HTR-8/SVneo (cell line): Measurements from ENCODE around the gene MEX3D.

Source experiments
- DNase-seq: peaks from one replicate; pipeline ENCODE4 v3.0.0; 2011; ENCODE audit warnings: low spot score, mixed read lengths; ENCODE audit not compliant: insufficient read length
- FAIRE-seq: peaks from 2 replicates; lab custom pipeline; 2011; peaks lifted over from hg19 to GRCh38; lab: Jason Lieb, UNC

The MEX3D gene

GRCh38 chr19:1568320-1569019 lies at the start of gene MEX3D:
TSS of gene MEX3D (minus strand) at chr19:1568325. CDS start at chr19:1568058, 267 bp downstream.
- DNase-seq, result peak; percentile 86
- no peak for FAIRE-seq

DNA sequence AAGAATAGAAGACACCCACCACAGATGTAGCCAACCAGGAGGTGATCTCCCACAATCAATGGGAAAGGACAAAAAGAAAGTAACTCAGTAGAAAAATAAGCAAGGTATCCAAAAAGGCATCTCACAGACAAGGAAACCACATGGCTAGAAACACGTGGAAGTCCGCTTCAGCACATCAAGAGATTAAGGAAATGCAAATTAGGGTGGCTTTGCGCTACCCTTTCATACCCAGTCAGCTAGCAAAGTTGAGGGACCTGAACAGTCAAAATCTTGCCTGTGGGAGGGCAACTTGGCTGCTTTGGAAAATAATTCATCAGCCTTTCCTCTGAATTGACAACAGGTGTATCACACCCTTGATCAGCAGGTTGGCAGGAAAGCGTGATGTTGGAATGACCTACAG lies 48.8 kb upstream of the MEX3D start:
- DNase-seq, result no peak
- FAIRE-seq, result no peak

DNA sequence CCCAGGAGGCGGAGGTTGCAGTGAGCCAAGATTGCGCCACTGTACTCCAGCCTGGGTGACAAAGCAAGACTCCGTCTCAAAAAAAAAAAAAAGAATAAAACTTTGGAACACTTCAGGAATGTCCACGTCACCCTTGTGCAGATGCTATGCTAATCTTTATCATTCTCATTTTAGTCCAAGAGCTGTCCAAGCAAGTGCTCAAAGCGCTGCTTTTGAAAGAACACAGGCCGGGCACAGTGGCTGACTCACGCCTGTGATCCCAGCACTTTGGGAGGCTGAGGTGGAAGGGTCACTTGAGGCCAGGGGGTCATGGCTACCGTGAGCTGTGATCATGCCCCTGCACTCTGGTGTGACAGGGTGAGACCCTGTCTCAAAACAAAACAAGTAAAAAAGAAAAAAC lies 48.3 kb upstream of the MEX3D start:
- DNase-seq (no peak), FAIRE-seq (no peak)

- no peak for FAIRE-seq
- no peak for DNase-seq
Measured at GRCh38 chr19:1615156-1615765, 47.1 kb upstream of the MEX3D start.

- FAIRE-seq (no peak), DNase-seq (no peak)
Measured at GRCh38 chr19:1613808-1614570, 45.9 kb upstream of the MEX3D start.

GRCh38 chr19:1613146-1613545 lies 45.0 kb upstream of the MEX3D start:
- DNase-seq, result no peak
- FAIRE-seq, result no peak

GRCh38 chr19:1612114-1613086 lies 44.3 kb upstream of the MEX3D start:
- DNase-seq (no peak), FAIRE-seq (peak; percentile 74)

GRCh38 chr19:1611353-1611752 lies 43.2 kb upstream of the MEX3D start:
- FAIRE-seq (no peak), DNase-seq (no peak)

DNA sequence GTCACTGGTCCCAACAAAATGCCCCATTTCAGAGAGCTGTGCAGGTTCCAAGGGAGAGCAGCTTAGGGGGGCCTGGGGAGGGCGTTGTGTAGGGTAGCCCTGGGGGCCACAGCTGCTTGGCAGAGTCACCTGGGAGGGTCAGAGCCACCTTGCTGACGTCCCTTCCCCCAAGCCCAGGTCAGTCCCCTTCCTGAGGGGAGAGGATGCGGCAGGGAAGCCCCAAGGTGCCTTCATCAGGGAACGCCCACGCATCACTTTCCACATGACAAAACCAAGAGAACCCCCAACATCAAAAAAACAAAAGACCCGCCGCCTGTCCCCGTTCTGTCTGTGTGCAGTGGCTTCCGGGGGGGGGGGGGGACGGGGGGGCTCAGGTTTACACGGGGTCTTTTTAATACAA lies 42.5 kb upstream of the MEX3D start:
- no peak for FAIRE-seq

GRCh38 chr19:1609680-1610474 lies 41.8 kb upstream of the MEX3D start:
- no peak for FAIRE-seq
- DNase-seq, result no peak

More for the DNA sequence above, 42.5 kb upstream of the MEX3D start:
- no peak for DNase-seq

DNA sequence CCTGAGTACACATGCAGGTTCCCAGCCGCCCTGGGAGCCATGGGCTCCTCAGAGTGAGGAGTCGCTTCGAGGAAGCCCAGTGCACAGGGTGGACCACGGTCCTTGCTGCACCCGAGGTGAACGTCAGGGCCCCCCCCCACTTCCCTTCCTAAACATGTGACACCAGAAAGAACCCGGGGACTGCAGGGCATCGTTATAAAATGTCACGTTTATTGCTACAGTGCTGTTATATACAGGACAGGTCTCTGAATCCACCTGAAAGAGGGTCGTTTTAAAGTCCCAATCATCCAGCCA lies 40.9 kb upstream of the MEX3D start:
- DNase-seq, result no peak
- FAIRE-seq, result no peak

GRCh38 chr19:1608359-1609102 lies 40.4 kb upstream of the MEX3D start:
- DNase-seq, result no peak
- no peak for FAIRE-seq

- DNase-seq (no peak), FAIRE-seq (no peak)
Measured at GRCh38 chr19:1606138-1606651, 38.1 kb upstream of the MEX3D start.

GRCh38 chr19:1605236-1606137 lies 37.4 kb upstream of the MEX3D start, which contains the start of gene UQCR11:
TSS of gene UQCR11 (minus strand) at chr19:1605462. CDS start at chr19:1605409, 53 bp downstream.
- DNase-seq (peak; percentile 93), FAIRE-seq (peak; percentile 89)

DNA sequence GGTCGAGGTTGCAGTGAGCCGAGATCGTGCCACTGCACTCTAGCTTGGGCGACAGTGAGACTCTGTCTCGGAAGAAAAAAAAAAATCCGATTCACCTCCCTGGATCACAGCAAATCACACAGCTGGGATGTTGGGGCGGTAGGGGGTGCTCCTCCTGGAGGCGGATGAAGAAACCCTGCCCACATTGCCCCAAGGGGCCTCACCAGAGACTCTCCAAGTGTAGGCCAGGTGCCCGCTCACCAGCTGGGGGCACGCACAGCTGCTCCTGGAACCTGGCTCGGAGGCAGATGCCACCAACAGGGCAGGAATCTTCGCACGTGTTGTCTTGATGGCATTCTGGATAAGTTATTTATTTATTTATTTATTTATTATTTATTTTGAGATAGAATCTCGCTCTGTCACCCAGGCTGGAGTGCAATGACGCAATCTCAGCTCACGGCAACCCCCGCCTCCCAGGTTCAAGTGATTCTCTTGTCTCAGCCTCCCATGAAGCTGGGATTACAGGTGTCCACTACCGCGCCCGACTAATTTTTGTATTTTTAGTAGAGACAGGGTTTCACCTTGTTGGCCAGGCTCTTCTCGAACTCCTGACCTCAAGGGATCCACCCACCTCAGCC lies 34.1 kb upstream of the MEX3D start:
- DNase-seq, result no peak
- no peak for FAIRE-seq

DNA sequence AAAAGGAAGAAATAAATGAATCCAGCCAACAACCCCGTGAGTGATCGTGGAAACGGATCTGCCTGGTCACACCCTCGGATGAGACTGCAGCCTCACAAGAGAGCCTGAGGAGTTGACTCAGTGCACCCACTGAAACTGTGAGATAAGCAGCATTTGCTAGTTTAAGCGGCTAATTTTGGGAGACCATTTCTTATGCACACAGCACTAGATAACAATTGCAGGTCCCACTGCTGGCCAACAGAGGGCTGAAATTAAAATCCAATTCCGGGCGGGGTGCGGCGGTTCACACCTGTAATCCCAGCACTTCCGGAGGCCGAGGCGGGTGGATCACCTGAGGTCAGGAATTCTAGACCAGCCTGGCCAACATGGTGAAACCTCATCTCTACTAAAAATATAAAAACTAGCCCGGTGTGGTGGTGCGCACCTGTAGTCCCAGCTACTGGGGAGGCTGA lies 33.5 kb upstream of the MEX3D start:
- DNase-seq (no peak), FAIRE-seq (no peak)

DNA sequence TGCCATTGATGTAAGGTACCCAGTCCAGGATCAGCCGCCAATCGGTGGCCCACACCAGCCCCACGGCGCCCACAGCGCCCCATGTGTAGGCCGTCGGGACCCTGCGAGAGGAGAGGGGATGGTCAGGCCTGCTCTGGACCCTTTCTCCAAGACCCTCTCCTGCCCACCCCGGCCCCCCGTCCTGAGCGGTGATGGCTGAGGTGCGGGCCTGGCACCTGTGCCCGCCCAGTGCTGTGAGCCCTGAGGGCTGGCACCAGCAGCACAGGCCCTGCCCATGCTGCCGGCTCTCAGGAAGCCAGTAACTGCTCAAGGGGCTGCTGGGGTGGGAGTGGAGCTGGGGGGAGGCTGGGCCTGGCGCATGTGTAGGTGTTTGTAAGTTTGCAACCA lies 31.3 kb upstream of the MEX3D start:
- no peak for DNase-seq
- no peak for FAIRE-seq
